Kidney epithelial cell (primary cell): ENCODE data around the gene SKA3. TPM values are rescaled to one million over a fixed set of nuclear protein-coding genes. Genes with fewer than 3 reads are reported as not detected.
A peak's percentile ranks its signal among the peaks of the same experiment; 100 is the strongest.
"Not testable (repeated sequence)": the region's sequence is repeated elsewhere in the genome, so short reads cannot be mapped to it uniquely, and the experiment has no call there.

Experiments used
- DNase-seq: peaks from one replicate; pipeline ENCODE4 v3.0.0-alpha.2; 2010; ENCODE audit warnings: low read depth
- H3K27me3 ChIP-seq: 2 replicates; pipeline ENCODE4 v1.6.0; 2011; ENCODE audit warnings: low read length; ENCODE audit not compliant: control insufficient read depth, insufficient read depth
- H3K36me3 ChIP-seq: 2 replicates; pipeline ENCODE4 v1.5.1; 2011; ENCODE audit warnings: low read length; ENCODE audit not compliant: control insufficient read depth, insufficient read depth
- H3K4me3 ChIP-seq: 2 replicates; pipeline ENCODE4 v1.5.1; 2011; ENCODE audit warnings: low read depth, mild to moderate bottlenecking, control low read depth, low read length
- CTCF ChIP-seq: IDR thresholded peaks from 2 replicates; pipeline ENCODE4 v1.5.1; 2011; ENCODE audit warnings: mild to moderate bottlenecking, moderate library complexity, low read length, control low read depth, inconsistent platforms; ENCODE audit not compliant: insufficient read depth, poor library complexity, severe bottlenecking
- total RNA-seq: library from RNA; depleted of rRNA; stranded (reverse); fragments of >200 nt; gene quantifications from 2 replicates; pipeline ENCODE4 v1.2.3, GENCODE V29; 2015

SKA3 gene
- total RNA-seq: 5.8 and 10.1 TPM in 2 replicates

GRCh38 chr13:21176215-21176981, at the start of gene SKA3, which contains the start of gene MRPL57:
TSS of gene SKA3 (minus strand) at chr13:21176552. CDS start at chr13:21176477, 75 bp downstream.
TSS of gene MRPL57 (plus strand) at chr13:21176658. CDS start at chr13:21176917, 259 bp downstream.
- peak within 1 kb of the TSS; percentile 85 for H3K4me3 ChIP-seq
- no peak for TF ChIP-seq CTCF
- no peaks in the 10 kb centered on the region for H3K36me3 ChIP-seq

GRCh38 chr13:21225082-21225481, 48.7 kb upstream of the SKA3 start:
- no peak for TF ChIP-seq CTCF
- Histone ChIP-seq H3K36me3 (no peaks in the 10 kb centered on the region), H3K27me3 (no peaks in the 10 kb centered on the region), H3K4me3 (no peak overlapping the region)
- DNase-seq: no peak

More at GRCh38 chr13:21176215-21176981, at the start of gene SKA3, which contains the start of gene MRPL57:
- DNase-seq: peak; percentile 58
- H3K27me3 ChIP-seq: no peaks in the 10 kb centered on the region

GRCh38 chr13:21221268-21221667, 44.9 kb upstream of the SKA3 start:
- no peak overlapping the region for H3K4me3 ChIP-seq
- no peaks in the 10 kb centered on the region for H3K36me3 ChIP-seq
- TF ChIP-seq CTCF: no peak
- no peak for DNase-seq
- H3K27me3 ChIP-seq: no peaks in the 10 kb centered on the region

- not testable (repeated sequence) for H3K36me3 ChIP-seq, DNase-seq, H3K27me3 ChIP-seq, H3K4me3 ChIP-seq
Observed at GRCh38 chr13:21219716-21220115, 43.4 kb upstream of the SKA3 start.

- no peaks in the 10 kb centered on the region for H3K36me3 ChIP-seq
- H3K27me3 ChIP-seq: no peaks in the 10 kb centered on the region
- no peak for TF ChIP-seq CTCF
- no peak overlapping the region for H3K4me3 ChIP-seq
- DNase-seq: no peak
Observed at GRCh38 chr13:21219036-21219381, 42.7 kb upstream of the SKA3 start.

- H3K36me3 ChIP-seq: no peaks in the 10 kb centered on the region
- no peak for TF ChIP-seq CTCF
- H3K27me3 ChIP-seq: no peaks in the 10 kb centered on the region
- H3K4me3 ChIP-seq: no peak overlapping the region
- no peak for DNase-seq
Observed at GRCh38 chr13:21218351-21219035, 42.1 kb upstream of the SKA3 start.
